ENCODE data around the gene SF3B3. TPM values are rescaled to one million over a fixed set of nuclear protein-coding genes. Genes with fewer than 3 reads are reported as not detected.
A peak's percentile ranks its signal among the peaks of the same experiment; 100 is the strongest.

The SF3B3 gene
- total and polyA plus RNA-seq, 2 of the 13 experiments (the other 11 are each of a cell fraction or from before 2014, with no cell fraction given), result 157 to 500 TPM

- no peak for TF ChIP-seq ZNF124 (CRISPR knock-in tag; IDR thresholded peaks at IDR 0.05)
- no peak for TF ChIP-seq SMYD3 (CRISPR knock-in tag; IDR thresholded peaks at IDR 0.05)
- TF ChIP-seq ZNF143 (CRISPR knock-in tag; IDR thresholded peaks at IDR 0.05), result no peak
- TF ChIP-seq PRPF4 (IDR thresholded peaks at IDR 0.05; ENCODE audit: low read depth, low read length, poor library complexity, severe bottlenecking), result no peak
- TF ChIP-seq DMTF1 (CRISPR knock-in tag; IDR thresholded peaks at IDR 0.05), result no peak
- 0 out of 2 replicates have a peak, but pooled peaks have one; percentile 4 for TF ChIP-seq PHF8 (CRISPR knock-in tag; IDR thresholded peaks at IDR 0.05)
- TF ChIP-seq, protein P1, sequence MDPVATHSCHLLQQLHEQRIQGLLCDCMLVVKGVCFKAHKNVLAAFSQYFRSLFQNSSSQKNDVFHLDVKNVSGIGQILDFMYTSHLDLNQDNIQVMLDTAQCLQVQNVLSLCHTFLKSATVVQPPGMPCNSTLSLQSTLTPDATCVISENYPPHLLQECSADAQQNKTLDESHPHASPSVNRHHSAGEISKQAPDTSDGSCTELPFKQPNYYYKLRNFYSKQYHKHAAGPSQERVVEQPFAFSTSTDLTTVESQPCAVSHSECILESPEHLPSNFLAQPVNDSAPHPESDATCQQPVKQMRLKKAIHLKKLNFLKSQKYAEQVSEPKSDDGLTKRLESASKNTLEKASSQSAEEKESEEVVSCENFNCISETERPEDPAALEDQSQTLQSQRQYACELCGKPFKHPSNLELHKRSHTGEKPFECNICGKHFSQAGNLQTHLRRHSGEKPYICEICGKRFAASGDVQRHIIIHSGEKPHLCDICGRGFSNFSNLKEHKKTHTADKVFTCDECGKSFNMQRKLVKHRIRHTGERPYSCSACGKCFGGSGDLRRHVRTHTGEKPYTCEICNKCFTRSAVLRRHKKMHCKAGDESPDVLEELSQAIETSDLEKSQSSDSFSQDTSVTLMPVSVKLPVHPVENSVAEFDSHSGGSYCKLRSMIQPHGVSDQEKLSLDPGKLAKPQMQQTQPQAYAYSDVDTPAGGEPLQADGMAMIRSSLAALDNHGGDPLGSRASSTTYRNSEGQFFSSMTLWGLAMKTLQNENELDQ (CRISPR knock-in tag; IDR thresholded peaks at IDR 0.05; ENCODE audit: borderline replicate concordance), result no peak
- TF ChIP-seq, protein P2, sequence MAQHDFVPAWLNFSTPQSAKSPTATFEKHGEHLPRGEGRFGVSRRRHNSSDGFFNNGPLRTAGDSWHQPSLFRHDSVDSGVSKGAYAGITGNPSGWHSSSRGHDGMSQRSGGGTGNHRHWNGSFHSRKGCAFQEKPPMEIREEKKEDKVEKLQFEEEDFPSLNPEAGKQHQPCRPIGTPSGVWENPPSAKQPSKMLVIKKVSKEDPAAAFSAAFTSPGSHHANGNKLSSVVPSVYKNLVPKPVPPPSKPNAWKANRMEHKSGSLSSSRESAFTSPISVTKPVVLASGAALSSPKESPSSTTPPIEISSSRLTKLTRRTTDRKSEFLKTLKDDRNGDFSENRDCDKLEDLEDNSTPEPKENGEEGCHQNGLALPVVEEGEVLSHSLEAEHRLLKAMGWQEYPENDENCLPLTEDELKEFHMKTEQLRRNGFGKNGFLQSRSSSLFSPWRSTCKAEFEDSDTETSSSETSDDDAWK (CRISPR knock-in tag; IDR thresholded peaks at IDR 0.05), result no peak
- no peak for TF ChIP-seq CREB1 (IDR thresholded peaks at IDR 0.05)
- TF ChIP-seq CREB1 (CRISPR knock-in tag; IDR thresholded peaks at IDR 0.05), result no peak
- no peak for TF ChIP-seq ZNF232 (CRISPR knock-in tag; IDR thresholded peaks at IDR 0.05; ENCODE audit: borderline replicate concordance)
- no peak for TF ChIP-seq FOXK1 (CRISPR knock-in tag; IDR thresholded peaks at IDR 0.05; ENCODE audit: borderline replicate concordance, low read depth)
- no peak for TF ChIP-seq ZNF275 (CRISPR knock-in tag; IDR thresholded peaks at IDR 0.05; ENCODE audit: borderline replicate concordance)
- no peak for TF ChIP-seq ZNF101 (CRISPR knock-in tag; IDR thresholded peaks at IDR 0.05; ENCODE audit: borderline replicate concordance, low read depth)
- no peak for TF ChIP-seq ZIK1 (CRISPR knock-in tag; IDR thresholded peaks at IDR 0.05; ENCODE audit: borderline replicate concordance, low read depth)
- no peak for TF ChIP-seq JARID2 (CRISPR knock-in tag; IDR thresholded peaks at IDR 0.05; ENCODE audit: insufficient replicate concordance)
- TF ChIP-seq, protein P3, sequence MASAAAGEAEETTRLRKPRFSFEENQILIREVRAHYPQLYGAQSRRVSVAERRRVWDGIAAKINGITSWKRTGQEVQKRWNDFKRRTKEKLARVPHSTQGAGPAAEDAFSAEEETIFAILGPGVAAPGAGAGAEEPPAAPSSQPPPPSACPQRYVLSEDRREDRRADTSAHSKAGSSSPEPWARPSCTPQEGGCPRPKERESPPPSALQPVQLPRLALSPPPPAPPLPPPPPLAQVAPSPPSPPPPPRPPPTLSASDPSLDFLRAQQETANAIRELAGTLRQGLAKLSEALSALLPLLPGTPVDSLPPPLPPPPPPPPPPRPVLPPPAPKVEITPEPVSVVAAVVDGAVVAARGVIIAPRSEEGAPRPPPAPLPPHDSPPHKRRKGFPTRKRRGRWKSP (CRISPR knock-in tag; IDR thresholded peaks at IDR 0.05), result no peak
- 0 out of 2 replicates have a peak, but pooled peaks have one; percentile 11 for TF ChIP-seq ZNF235 (CRISPR knock-in tag; IDR thresholded peaks at IDR 0.05; ENCODE audit: borderline replicate concordance)
Observed at GRCh38 chr16:70590722-70591415, 67.3 kb downstream of the SF3B3 start (continued).
